Activated CD4-positive, CD25-positive, alpha-beta regulatory T cell treated with anti-CD3 and anti-CD28 coated beads, Interleukin-2, amount 50 U/mL, for 24 hours (primary cell): Measurements from ENCODE around the gene DLL4.
"Not testable (repeated sequence)": the region's sequence is repeated elsewhere in the genome, so short reads cannot be mapped to it uniquely, and the experiment has no call there.

Source experiments
- ATAC-seq, 2 donors: fragments of 150-1000 bp; cut with Tn5 transposase; one replicate each; pipeline ENCODE4 v1.10.0; 2021; ENCODE audit warnings: mild to moderate bottlenecking in 1 of 2, moderate library complexity in 1 of 2

The DLL4 gene

DNA sequence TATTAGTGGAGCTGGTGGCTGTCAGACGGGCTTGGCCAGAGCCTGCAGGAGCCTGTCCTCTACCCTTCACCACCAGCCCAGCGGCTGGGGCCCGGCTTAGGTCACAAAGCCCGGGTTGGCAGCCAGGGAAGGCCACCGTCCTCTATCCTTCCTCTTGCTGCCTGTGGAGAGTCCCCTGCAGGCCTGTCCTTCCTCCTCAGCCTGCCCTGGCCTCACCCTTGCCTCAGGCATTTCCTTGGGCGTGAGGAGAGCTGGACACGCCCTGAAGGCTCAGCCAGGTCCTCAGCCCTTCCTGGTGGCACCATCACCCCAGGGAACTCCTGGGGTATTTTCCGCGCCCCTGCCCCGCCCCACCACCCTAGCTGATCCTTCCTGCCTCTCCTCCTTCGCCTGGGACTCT is 31.8 kb downstream of the DLL4 start:
- no peak for ATAC-seq

DNA sequence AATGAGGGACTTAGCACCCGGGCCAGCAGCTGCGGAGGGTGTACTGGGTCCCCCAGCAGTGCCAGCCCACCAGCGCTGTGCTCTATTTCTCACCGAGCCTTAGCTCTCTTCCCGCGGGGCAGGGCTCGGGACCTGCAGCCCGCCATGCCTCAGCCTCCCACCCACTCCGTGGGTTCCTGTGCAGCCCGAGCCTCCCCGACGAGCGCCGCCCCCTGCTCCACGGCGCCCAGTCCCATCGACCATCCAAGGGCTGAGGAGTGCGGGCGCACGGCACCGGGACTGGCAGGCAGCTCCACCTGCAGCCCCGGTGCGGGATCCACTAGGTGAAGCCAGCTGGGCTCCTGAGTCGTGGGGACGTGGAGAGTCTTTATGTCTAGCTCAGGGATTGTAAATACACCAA is 32.6 kb downstream of the DLL4 start:
- ATAC-seq: not testable (repeated sequence)

DNA sequence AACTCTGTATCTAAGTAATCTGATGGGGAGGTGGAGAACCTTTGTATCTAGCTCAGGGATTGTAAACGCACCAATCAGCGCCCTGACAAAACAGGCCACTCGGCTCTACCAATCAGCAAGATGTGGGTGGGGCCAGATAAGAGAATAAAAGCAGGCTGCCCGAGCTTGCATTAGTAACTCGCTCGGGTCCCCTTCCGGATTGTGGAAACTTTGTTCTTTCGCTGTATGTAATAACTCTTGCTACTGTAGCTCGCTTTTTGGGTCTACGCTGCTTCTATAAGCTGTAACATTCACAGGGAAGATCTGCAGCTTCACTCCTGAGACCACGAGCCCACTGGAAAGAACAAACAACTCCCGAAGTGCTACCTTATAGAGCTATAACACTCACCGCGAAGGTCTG is 33.2 kb downstream of the DLL4 start:
- ATAC-seq: not testable (repeated sequence)

DNA sequence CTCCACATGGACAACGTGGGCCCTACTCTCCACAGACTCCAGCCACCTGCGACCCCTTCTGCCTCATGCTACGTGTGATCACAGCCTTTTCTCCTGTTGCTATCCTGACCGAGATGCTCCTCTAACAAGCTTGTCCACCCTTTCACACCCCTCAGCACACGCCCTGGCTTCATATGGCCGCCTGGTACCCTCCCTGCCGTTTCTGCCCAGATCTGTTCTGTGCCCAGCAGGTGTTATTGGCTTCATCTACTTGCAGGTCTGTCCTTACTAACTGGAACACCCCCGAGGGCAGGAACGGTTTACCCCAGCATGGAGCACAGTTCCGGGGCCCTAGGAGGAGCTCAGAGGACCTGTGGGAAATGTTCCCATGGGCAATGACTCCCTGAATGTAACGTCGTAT is 34.1 kb downstream of the DLL4 start:
- ATAC-seq: no peak

DNA sequence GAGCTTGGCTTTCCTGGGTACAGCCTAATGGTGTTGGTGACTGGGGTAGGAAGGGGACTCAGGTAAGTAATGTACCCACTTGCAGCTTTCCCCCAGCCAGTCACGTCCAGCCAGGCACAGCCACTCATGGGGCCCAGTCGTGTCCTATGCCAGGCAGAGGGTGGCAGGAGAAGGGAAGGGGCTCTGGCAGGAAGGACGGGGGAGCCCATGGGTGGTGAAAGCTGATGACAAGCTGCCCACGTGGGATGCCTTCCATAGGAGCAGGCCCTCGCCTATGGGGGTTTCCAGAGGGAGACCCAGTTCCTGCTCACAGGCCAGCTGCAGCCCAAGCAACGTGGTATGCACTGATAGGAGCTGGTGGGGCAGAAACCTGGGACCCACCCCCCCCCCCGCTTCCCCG is 34.9 kb downstream of the DLL4 start:
- ATAC-seq: no peak

DNA sequence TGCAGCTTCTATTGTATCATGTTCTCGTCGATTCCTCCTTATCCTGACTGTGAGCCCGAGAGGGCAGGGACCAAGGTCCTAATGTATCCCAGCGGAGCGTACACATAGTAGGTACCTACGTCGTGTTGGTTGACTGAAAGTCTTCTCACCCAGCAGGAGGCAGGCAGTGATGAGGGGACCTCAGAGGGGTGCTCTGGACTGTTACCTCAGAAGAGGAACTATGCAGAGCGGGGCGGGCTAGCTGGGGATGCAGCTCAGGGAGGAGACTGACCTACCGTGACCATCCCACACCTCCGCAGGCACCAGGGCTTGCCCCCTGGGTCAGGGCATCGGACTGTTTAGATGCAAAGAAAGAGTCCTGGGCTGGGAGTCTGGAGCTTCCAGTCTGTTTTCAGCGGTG is 35.5 kb downstream of the DLL4 start:
- ATAC-seq: no peak

DNA sequence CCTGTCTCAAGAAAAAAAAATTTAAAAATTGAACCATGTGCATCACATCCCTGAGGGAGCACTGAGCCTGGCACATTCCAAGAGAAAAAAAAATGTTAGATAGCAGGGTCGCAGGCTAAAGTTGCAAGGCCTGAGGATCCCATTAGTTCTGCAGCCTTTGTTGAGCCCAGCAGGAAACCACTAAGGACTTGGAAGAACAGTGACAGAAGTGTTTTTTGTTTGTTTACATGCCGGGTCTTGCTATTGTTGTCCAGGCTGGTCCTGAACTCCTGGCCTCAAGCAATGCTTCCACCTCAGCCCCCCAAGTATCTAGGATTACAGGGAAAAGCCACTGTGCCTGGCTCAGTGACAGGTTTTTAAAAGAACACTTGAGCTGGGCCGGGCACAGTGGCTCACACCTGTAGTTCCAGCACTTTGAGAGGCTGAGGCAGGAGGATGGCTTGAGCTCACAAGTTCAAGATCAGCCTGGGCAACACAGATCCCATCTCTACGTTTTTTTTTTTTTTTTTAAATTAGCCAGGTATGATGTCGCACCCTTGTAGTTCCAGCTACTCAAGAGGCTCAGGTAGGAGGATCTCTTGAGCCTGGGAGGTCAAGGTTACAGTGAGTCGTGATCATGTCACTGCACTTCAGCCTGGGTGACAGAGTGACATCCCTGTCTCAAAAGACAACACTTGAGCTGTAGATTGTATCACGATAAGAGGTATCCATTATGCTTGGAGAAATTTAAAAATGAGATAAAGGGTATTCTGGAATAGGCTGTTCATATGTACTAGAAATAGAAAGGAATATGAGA is 39.3 kb downstream of the DLL4 start:
- no peak for ATAC-seq

DNA sequence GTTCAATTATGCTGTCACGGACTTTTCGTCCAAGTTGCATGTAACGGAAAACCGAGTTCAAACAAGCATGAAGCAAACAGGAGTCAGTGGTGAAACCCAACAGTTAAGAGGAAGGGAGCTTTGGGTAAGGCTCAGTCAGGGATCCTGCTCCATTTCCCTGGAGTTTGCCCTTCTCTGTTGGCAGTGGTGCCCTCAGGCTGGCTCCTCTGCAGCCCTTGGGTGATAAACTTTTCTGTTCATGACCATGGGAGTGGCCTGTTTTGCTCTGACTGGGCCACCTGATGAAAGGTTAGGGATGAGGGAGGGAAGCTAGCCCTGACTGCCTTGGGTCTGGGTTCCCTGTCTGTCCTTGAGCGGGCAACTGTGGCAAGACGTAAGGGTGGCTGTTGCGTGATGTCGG is 40.2 kb downstream of the DLL4 start:
- ATAC-seq: no peak

DNA sequence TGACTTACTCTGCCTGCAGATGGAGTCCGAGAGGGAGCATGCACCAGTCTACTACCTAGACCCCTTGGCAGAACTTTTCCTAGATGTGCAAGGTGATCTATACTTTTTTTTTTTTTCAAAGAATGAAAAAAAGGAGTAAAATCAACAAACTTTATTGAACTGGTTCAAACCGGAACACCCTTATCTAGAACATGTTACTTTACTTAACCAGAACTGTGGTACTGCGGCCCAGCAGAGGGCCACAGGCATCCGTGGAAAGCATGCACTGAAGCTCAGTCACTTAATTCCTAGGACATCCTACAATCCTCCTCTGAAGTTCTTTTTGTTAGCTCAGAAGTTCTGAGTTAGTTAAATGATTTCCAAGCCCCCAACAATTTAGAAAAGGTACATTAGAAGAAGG is 45.7 kb downstream of the DLL4 start:
- no peak for ATAC-seq

DNA sequence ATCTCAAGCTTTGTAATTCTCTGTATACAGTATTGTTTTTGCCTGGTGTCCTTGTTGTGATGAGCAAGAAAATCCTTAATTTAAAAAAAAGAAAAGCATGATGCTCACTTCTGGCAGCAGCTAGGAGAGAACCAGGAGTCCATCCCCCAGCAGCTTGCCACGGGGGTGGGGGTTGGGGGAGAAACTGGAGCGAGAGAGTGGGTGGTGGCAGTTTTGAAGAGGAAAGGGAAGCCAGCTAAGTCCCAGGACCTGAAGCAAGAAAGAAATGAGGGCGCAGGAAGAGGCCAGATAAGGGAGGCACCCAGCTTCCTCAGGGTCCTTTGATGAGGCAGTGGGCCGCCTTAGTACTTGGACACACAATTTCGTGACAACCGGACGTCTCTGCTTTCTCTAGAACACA is 47.7 kb downstream of the DLL4 start:
- ATAC-seq: no peak

DNA sequence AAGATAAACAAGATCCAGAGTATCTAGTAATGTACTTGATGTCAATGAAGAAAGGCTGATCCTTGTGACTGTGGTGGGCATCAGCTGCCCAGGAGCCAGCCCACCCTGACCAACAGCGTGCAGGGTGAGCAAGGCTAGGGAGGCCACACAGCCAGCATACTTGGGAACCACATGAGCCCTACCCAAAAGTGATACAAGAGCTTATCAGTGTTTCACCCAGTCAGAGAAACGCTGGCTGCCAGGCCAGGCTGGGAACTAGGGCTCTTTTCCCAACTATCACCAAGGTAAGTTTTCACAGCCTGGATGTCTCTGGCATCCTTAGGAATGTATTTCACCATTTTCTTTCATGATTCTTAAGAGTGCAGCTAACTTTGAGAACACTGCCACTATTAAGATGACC is 49.0 kb downstream of the DLL4 start:
- ATAC-seq: no peak

DNA sequence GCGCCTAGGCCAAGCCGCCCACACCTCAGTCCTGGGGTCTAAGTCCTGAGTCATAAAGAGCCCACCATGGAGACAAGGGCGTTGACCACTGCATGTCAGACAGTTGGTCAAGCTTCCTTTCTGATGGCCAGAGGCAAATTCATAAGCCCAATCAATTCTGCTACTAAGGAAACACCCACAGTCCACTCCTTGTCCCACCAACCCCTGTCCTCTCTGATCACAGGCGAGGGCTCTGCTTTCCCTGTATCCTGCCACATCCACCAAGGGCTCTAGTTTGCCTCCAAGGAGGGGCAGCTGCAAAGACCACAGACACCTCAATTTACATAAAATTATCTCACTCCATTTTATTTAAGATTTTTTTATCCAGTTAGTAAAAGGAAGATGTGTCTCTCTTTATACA is 49.4 kb downstream of the DLL4 start:
- ATAC-seq: no peak

DNA sequence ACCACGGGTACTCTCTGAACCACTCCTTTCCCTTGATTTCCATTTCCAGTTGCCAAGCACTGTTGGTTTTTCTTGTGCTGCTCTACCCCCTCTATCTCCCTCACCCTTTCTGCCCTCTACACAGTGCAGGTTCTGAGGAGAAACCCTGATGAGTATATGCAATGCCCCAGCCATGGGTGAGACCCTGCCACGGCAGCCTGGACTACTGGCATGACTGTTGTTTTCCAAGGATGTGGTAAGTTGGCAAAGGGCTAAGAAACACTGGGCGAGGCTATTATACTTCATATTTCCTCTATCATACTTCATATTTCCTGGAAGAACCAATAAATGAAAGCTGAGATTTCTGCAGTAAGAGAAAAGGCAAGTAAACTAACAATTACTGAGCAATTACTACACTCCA is 52.0 kb downstream of the DLL4 start:
- ATAC-seq: no peak

DNA sequence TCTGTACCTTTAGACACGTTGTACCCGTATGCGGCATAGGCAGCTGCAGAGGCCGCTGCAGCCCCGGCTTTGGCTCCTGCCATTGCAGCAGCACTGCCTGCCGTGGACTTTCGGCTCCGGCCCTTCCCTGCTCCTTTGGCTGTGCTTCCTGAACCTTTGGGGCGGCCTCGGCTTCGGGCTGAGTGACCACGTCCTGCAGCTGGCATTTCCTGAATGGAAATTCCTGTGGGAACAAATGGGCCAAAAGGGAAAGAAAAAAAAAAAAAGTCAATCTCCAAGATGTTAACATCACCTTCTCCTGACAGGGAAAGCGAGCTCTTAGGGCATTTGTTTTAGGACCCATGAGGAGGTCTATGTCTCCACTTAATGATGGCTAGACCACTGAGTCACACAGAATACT is 53.7 kb downstream of the DLL4 start:
- ATAC-seq: no peak

DNA sequence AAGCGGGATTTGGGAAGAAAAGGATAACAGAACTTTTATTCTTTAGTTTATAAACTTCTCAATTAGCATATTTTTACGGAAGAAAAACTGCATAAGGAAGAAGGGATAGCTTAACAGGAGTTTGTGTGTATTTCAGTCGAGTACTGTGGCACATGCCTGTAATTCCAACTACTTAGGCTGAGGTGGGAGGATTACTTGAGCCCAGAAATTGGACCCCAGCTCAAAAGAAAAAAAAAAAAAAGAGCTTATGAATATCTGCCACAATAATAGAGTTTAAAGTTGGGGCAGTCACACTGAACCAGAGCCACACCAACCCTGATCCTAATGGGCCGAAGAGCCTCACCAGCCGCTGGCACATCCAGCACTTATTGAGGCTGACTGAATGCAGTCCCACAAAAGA is 55.3 kb downstream of the DLL4 start:
- ATAC-seq: no peak

DNA sequence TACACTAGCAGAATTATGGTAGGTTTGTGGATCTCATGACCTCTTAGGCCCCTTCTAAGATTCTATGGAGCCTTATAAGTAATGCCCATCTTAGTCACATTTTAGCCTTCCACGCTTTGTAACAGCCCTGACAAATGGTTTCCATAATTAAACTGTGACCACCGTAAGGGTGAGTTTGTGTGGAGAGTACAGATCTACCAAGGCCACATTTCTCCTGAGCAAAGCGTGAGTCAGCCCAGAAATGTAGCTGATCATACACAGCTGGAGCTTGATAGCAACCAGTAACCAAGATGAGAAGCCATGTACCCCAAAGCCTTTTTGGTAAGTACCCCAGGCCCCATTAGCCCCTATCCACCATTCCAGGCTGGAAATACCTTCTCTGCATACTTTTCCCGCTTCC is 55.8 kb downstream of the DLL4 start:
- no peak for ATAC-seq

DNA sequence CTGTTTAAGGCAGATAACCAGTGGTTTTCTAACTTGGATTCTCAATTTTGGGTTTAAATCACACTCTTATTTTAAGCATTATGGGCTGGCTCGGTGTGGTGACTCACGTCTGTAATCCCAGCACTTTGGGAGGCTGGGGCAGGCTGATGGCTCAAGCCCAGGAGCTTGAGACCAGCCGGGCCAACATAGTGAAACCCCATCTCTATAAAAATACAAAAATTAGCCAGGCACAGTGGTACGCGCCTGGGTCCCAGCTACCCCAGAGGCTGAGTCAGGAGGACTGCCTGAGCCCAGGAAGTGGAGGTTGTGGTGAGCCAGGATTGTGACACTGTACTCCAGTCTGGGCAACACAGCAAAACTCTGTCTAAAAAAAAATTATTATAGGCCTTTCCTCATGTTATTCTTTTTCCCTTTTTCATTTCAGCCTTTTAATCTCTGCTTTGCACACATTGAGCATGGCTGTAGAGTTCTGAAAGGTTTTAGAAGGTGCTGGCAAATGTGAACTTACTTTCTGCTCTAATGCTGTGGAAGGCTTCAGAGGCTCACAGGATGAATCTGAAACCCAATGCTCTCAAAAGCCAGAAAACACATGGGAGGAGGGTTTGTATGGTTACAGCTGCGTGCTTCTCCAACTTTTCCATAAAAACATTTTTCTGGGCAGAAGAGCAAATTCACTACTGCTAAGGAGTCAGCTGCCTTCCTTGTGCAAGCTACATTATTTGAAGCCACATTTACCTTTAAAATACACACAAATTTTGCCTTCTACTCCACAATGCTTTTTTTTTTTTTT is 56.6 kb downstream of the DLL4 start:
- no peak for ATAC-seq

DNA sequence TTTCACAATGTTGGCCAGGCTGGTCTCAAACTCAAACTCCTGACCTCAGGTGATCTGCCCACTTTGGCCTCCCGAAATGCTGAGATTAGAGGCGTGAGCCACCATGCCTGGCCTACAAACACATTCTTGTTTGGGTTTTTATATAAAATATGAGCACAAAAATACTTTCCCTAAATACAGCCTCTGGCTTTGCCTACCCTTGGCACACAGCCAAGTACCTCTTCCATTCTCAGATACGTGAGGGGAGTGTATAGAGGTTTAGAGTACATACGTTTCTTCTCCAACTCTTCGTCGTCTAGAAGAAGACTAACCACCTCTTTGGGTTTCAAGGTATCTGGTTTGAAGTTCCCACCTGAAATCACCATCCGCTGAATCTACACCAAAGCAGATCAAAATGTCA is 57.7 kb downstream of the DLL4 start:
- no peak for ATAC-seq

DNA sequence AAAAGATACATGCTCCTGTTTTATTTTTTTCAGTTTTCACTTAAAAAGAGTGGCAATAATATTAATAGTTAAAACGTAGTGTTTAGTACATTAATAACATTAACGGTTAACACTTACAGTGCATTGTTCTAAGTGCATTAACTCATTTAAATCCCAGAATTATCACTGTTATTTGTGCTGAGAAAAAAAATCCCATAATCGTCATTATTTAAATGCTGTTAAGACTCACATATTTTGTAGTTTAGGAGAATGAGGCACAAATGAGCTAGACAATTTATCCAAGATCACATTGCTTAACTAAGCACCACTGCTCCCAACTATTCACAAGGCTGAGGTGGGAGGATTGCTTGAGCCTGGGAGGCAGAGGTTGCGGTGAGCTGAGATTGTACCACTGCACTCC is 59.0 kb downstream of the DLL4 start:
- no peak for ATAC-seq
